K562 (cell line): Measurements from ENCODE around the gene SCGB2B2. TPM values are rescaled to one million over a fixed set of nuclear protein-coding genes. Genes with fewer than 3 reads are reported as not detected.

Source experiments
- BRD9 ChIP-seq: fragments of 450-650 bp; IDR thresholded peaks from 2 replicates; pipeline ENCODE4 v1.6.1; 2018; ENCODE audit warnings: low read depth; ENCODE audit not compliant: partially characterized antibody
- KLF6 ChIP-seq: fragments of 250-450 bp; sonication (Bioruptor Pico); IDR thresholded peaks from 2 replicates; pipeline ENCODE4 v1.4.0; 2020; ENCODE audit warnings: mild to moderate bottlenecking, moderate library complexity, borderline replicate concordance
- LEF1 ChIP-seq: fragments of 450-650 bp; IDR thresholded peaks from 2 replicates; pipeline ENCODE4 v1.6.1; 2016; ENCODE audit warnings: mild to moderate bottlenecking
- RFX5 ChIP-seq: IDR thresholded peaks from 2 replicates; pipeline ENCODE4 v1.6.1; 2011; ENCODE audit warnings: low read depth, mild to moderate bottlenecking, improper control_type of control experiment, low read length
- SETDB1 ChIP-seq: IDR thresholded peaks from one replicate; pipeline ENCODE4 v1.6.1; 2012; ENCODE audit warnings: low read length, control low read depth, inconsistent platforms
- SNIP1 ChIP-seq: fragments of 450-650 bp; IDR thresholded peaks from 2 replicates; pipeline ENCODE4 v1.7.1; 2017; ENCODE audit warnings: low read depth, mild to moderate bottlenecking
- TARDBP ChIP-seq: fragments of 450-650 bp; IDR thresholded peaks from 2 replicates; pipeline ENCODE4 v1.6.1; 2016
- ZNF277 ChIP-seq: fragments of 250-450 bp; sonication (Bioruptor Pico); IDR thresholded peaks from 2 replicates; pipeline ENCODE4 v1.8.0; 2022; ENCODE audit warnings: inconsistent platforms, mild to moderate bottlenecking, moderate library complexity, borderline replicate concordance
- polyA plus RNA-seq, 8 experiments: library from polyadenylated mRNA; depleted of rRNA in 4 of 8; stranded (reverse) in 5 of 8; unstranded in 3 of 8; fragments of >200 nt; fragmentation: Nextera tagmentation in 2 of 8; fragmentation: Illumina TruSeq in 1 of 8; extraction: Ambion mirVana in 2 of 8; extraction: Trizol in 1 of 8; gene quantifications; 2 replicates each; pipeline versions ENCODE4 v1.2.1 to v1.2.3, GENCODE V29; 2011 to 2014; ENCODE audit warnings: inconsistent platforms in 1 of 8, missing spikeins in 1 of 8
- total RNA-seq, 7 experiments: library from RNA; depleted of rRNA in 6 of 7; stranded (reverse); fragments of >200 nt in 6 of 7; fragmentation: Illumina TruSeq in 2 of 7; extraction: Trizol in 2 of 7; gene quantifications; 2 replicates each; pipeline versions ENCODE4 v1.2.1 to v1.2.3, GENCODE V29; 2011 to 2021; ENCODE audit warnings: low replicate concordance in 1 of 7
- TF ChIP-seq, protein P1 (sequence below), 3 experiments: fragments of 200-800 bp in 1 of 3; sonication (Bioruptor generic) in 1 of 3; sonication (generic) in 1 of 3; formaldehyde crosslinking in 1 of 3; IDR thresholded peaks; 2 replicates each; pipeline versions ENCODE4 v1.6.1 to v1.8.0; 2016 to 2022; ENCODE audit warnings: mild to moderate bottlenecking in 2 of 3, missing compliant biosample characterization in 2 of 3, missing genetic modification characterization in 2 of 3, missing genetic modification reagents in 1 of 3

SCGB2B2 gene
- total and polyA plus RNA-seq, 9 of the 15 experiments (the other 6 are each of a cell fraction or from before 2014, with no cell fraction given): not detected

DNA sequence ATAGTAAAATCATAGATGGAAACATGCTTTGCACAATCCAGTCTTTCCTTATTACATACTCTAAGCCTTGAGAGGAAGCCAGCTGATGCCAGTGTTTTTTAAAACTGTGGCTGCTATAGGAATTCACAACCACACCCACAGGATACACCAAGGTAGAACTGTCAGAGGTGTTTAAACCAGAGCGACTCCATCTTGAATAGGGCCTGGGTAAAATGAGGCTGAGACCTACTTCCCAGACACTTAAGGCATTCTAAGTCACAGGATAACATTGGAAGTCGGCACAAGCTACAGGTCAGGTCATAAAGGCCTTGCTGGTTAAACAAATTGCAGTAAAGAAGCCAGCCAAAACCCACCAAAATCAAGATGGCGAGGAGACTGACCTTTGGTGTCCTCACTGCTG, 1.7 kb downstream of the SCGB2B2 start (continued):
- TF ChIP-seq SNIP1 (no peak), TARDBP (no peak), RFX5 (no peak), ZNF277 (CRISPR knock-in tag) (no peak), BRD9 (no peak), KLF6 (CRISPR knock-in tag) (no peak), LEF1 (no peak), SETDB1 (no peak)
- TF ChIP-seq, protein P1, sequence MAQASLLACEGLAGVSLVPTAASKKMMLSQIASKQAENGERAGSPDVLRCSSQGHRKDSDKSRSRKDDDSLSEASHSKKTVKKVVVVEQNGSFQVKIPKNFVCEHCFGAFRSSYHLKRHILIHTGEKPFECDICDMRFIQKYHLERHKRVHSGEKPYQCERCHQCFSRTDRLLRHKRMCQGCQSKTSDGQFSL (CRISPR knock-in tag; IDR thresholded peaks at IDR 0.05): no peak
- TF ChIP-seq, protein P1 (tag; IDR thresholded peaks at IDR 0.05): peak in 1 of 2 experiments; percentile 74; a peak in 1 of 4 replicates
- TF ChIP-seq, all 486 proteins: peak for 5
